HG03521 (cell line): ENCODE measurements around the gene SLC38A3.

ENCODE experiments used
- ATAC-seq: cut with Tn5 transposase; IDR thresholded peaks from one replicate; pipeline ENCODE4 v1.9.1; 2021; ENCODE audit warnings: mild to moderate bottlenecking, moderate library complexity; ENCODE audit not compliant: unreplicated experiment

The SLC38A3 gene

DNA sequence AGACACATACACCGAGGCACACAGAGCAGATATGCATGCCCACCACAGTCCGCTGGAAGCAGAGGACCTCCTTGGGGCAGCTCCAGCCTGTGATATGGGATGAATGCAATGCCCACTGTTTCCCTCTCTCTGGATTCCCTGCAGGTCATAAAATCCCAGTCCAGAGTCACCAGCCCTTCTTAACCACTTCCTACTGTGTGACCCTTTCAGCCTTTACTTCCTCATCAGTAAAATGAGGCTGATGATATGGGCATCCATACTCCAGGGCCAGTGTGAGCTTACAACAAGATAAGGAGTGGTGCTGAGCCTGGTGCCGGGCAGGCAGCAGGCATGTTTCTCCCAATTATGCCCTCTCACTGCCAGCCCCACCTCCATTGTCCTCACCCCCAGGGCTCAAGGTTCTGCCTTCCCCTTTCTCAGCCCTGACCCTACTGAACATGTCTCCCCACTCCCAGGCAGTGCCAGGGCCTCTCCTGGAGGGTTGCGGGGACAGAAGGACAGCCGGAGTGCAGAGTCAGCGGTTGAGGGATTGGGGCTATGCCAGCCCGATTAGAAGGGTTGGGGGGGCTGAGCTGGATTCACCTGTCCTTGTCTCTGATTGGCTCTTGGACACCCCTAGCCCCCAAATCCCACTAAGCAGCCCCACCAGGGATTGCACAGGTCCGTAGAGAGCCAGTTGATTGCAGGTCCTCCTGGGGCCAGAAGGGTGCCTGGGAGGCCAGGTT lies 14.0 kb upstream of the SLC38A3 start, which contains the start of gene GNAT1:
TSS of gene GNAT1 (plus strand) at position 675 of the 725 bp plus-strand sequence. CDS start 116 bp downstream, outside the sequence.
- ATAC-seq = no peak

DNA sequence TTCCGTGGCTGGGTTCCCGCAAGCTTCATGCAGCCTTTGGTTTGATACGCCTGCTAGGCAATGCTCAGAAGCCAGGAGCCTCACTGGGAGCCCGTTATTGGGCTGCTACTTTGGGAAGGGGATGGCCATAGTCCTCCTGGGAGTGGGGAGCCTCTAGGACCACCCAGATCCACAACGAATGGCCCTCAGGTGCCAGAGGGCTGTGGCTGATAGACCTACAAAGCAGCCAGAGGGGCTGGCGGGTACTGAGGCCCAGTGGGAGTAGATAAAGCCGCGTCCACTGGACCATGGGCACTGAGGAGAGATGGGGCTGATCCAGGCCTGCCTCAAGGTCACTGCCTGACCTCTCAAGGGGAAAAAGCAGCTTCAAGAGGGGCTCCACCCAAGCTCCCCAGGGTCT lies 12.9 kb upstream of the SLC38A3 start:
- ATAC-seq = no peak

DNA sequence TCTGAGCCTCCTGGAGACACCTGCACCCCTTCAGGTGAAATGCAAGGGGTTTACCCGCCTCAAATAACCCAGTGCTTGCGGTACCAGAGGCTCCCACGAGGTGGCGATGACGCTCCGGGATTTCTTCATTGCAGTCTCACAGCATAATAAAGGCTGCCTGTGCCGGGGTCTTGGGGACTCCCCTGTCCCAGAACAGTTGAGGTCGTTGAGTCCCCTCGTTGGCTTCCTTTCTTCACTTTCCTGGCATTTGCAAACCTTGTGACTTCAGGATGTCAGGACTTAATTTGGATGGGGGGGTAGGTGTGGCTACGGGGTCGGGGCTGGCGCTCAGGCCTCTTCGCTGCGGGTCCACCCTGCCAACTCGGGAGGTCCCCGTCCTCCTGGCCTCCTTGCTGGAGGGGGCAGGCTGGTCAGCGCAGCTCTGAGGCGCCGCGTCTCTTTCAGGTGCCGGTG lies 12.4 kb upstream of the SLC38A3 start:
- no peak for ATAC-seq

DNA sequence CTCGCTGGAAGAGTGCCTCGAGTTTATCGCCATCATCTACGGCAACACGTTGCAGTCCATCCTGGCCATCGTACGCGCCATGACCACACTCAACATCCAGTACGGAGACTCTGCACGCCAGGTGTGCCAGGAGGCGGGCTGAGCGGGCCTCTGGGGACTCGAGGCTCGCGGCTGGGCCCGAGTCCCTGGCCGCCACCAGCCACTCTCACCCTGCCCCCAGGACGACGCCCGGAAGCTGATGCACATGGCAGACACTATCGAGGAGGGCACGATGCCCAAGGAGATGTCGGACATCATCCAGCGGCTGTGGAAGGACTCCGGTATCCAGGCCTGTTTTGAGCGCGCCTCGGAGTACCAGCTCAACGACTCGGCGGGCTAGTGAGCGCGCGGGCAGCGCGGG lies 11.8 kb upstream of the SLC38A3 start:
- no peak for ATAC-seq

DNA sequence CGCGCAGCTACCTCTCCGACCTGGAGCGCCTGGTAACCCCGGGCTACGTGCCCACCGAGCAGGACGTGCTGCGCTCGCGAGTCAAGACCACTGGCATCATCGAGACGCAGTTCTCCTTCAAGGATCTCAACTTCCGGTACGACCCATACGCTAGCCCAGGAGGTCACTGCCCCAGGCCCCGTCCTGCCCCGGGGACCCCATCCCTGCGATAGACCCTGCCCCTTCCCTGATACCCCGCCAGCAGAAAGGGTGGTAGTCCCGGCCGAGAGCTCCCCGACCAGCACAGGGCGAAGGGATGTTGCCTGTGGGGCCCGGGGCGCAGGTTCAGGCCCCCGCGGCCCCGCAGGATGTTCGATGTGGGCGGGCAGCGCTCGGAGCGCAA lies 11.3 kb upstream of the SLC38A3 start:
- ATAC-seq = no peak

DNA sequence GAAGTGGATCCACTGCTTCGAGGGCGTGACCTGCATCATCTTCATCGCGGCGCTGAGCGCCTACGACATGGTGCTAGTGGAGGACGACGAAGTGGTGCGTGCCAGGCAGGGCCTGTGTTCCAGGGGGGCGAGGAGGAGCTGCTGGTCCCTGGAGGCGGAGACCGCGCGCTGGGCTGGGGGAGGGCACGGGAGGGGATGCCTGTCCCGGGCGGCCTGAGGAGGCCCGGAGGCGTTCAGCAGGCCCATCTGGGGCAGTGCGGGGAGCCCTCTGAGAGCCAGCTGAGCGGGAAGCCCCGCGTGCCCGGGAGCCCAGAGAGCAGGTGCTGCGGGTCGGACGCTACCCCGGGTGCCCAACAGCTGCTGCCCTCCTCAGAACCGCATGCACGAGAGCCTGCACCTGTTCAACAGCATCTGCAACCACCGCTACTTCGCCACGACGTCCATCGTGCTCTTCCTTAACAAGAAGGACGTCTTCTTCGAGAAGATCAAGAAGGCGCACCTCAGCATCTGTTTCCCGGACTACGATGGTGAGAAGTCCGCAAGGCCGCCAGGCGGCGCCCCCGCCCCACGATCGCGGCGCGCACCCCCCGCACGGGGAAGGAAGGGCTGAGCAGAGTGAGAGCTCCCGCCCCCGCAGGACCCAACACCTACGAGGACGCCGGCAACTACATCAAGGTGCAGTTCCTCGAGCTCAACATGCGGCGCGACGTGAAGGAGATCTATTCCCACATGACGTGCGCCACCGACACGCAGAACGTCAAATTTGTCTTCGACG lies 10.8 kb upstream of the SLC38A3 start:
- no peak for ATAC-seq

DNA sequence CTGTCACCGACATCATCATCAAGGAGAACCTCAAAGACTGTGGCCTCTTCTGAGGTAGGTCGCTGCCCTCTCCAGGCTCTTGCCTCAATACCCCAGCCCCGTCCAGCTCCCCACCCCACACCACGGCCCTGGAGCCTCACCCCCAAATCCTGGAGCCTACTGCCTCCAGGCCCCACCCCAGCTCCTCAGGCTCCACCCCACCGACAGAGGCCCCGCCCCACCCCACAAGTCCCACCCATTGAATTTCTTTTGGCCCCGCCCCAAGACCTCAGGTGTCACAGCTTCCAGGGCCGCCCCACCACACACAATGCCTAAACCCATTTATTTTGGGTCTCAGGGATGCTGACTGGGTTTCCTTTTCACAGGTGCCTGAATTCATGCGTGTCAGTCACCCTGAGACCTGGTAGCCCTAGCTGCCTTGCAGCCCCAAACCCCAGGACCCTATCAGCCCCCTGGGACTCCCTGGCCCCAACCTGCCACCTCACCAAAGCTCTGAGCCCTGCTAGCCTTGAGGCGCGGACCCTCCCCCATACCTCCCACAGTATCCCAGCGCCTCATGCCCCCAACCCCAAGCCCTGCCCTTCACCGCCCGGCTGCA lies 10.1 kb upstream of the SLC38A3 start:
- ATAC-seq = no peak

DNA sequence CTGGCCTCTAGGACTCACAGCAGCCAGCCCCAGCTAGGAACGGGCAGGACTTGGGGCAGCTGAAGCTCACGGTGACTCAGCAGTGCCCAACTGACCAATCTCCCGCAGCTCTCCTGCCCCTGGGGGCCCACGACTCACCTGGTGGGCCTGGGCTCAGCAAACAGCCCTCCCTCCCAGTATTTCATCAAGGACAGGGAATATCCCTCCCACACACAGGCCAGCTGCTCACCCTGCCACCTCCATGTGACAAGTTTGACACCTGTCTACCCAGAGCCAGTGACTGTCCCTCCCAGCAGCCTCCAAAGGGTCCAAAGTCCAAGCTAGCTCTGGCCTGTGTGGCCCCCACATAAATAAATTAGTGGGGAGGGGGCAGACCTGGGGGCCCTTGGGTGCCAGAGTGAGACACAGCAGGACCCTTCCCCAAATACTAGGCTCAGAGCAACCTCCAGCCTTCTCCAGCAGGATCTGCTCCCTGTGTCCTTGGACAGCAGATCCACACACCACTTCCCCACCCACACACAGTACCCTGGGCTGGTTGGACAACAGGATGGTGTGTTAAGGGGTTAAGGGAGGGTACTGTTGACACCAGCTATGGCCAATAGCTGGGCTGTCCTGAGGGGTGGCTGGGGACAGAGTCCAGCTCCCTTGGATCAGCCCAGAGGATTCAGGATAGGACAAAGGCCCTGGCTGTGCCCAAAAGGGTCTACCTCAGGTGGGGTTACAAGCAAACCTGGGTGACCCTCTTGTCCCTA lies 9.4 kb upstream of the SLC38A3 start:
- no peak for ATAC-seq

DNA sequence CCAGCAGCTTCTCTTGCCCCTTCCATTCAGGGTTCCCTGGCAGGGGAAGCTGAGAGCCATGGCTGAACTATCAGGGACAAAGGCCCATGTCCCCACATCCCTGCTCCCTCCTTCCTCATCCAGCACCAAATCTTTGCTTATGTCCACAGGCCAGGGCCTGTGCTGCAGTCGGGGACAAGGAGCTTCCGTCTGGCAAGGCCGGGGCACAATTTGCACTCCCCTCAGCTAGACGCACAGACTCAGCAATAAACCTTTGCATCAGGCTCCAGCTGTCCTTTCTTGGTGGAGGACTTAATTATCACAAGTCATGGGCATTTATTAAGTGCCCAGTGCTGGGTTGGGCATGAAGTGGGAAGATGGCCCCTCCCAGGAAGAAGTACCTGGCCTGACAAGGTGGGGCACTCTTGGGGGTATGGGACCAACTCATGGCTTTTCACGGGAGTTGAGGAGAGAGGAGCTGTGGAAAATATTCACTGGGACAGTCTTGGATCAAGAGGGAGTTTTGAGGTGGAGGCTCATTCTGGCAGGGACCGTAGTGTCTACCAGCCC lies 8.7 kb upstream of the SLC38A3 start:
- no peak for ATAC-seq

DNA sequence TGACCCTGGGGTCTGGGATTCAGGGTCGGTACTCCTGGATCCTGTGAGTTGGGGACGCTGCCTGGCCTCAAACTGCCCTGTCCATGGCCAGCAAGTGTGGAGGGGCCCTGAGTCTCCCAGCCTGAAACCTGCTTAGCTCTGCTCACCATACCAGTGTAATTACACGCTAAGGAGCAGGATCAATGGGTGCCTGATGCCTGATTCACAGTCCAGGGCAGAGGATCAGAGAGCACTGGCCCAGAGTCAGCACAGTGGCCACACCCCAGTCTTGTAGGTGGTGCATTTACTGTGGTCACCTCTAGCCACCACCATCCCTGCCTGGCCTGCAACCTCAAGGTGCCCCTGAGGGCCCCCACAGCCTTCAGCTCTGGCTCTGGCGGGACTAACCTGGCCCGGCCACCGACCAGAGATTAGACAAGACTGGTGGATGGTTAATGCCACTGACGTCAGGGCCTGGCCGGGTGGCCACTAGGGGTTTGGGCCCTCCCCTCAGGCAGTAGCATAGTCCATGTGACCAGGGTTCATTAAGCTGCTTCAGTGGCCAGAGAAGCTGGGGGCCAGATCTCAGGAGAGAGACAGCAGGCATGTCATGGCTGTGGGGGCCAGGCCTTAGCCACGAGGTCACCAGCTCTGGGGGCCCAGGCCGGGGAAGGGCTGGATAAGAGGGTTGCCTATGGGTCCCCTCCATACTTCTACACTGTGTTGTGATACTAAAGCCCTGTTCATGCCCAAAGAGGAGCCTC lies 3.3 kb upstream of the SLC38A3 start:
- no peak for ATAC-seq

DNA sequence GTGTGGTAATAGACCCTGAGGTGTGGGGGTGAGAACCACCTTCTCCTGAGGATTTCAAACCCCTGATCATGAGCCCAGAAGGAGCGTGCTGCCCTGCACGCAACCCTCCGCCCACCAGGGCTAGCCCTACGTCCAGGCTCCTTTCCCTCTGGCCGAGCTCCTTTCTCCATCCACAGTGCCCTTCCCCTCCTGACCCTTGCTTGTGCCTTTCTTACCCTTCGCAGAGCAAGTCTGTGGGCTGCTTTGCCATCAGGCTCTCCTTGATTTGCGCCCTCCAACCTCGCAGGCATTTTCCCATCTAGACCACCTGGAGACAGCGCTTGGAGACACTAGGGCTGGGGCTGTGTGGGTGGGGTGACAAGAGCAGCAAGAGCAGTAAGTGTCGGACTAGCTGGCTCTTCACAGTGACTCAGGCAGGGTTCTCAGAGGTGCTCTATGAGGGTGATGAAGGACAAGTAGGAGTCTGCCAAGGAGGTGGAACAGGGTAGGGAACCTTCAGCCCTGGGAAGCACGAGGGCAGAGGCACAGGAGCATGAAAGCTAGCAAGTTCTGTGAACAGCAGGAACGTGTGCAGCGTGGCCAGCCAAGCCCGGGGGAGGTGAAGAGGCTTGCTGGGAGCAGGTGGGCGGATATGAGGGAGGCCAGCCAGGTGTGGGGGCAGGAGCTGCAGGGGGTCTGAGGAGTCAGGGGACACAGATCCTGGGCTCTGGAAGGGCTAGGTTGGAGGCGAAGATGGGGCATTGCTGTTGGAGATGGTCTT lies 2.5 kb upstream of the SLC38A3 start:
- no peak for ATAC-seq

DNA sequence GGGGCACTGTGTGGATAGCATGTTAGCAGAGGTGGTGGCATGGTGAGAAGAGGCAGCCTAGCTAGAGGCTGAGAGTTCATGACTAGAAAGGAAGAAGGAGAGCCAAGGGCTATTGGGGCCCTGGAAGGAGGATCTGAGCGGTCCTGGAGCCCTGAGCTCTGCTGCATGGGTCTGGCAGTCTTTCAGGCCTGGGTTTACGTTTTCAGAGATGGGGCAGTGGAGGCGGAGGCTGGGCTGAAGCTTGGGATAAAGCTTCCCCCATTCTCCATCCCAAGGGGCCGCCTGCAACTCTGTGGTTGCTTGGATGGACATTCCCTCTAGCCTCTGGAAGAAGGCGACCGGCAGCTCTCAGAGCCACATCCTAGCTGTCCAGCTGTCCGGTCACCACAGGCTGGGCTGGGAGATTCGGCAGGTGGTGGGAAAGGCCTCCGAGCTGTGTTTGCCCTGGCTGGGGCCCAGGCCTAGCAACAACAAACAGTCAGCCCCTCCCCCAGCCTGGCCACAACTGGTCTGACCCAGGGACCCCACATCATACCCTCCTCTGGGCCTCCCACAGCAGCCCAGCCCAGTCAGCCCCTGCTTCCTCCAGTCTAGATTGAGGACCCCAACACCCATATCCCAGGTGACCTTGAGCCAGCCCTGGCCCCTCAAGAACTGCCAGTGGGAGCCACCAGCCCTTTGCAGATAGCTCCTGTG lies 1.8 kb upstream of the SLC38A3 start:
- ATAC-seq = no peak

DNA sequence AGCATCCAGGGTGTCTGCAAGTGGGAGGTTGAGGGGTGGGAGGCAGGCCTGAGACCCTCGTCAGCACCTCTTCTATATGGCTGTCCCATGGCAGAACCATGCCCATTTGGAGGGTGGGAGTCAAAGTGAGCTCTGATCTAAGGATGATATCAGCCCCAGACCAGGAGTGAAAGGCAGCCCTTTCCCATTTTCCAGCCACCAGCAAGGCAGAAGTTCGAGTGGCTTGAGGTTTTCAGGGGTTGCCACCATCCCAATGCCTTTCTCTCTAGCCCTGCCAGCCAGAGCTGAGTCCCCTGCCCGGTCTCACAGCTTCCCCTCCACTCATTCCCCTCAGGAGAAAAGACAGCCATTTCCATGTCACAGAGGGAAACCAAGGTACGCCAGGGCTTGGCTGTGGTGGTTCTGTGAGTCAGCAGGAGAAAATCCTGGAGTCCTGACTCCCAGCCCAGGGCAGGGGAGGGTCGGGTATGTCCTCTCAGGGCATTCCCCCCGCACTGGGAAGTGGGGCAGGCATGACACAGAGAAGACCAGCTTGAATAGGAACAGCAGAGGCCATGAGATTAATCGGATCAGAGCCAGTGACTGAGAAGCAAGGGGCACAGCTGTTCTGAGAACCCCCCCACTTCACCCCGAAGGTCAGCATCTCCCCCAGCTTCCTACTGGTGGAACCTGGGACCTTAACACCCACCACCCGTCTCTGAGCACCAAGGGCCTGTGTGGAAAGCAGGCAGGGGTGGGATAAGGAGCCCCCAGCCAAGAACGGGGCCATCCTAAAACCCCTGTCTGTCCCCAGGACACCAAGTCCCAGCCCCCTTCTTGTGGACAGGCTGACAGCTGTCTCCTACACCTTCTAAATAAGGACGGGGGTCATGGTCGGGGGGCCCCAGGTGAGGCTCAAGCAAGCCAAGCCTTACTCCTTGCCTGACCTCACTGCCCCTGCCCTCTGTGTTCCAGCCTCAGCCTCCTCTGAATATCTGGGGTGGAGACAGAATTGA lies 965 bp upstream of the SLC38A3 start:
- no peak for ATAC-seq

DNA sequence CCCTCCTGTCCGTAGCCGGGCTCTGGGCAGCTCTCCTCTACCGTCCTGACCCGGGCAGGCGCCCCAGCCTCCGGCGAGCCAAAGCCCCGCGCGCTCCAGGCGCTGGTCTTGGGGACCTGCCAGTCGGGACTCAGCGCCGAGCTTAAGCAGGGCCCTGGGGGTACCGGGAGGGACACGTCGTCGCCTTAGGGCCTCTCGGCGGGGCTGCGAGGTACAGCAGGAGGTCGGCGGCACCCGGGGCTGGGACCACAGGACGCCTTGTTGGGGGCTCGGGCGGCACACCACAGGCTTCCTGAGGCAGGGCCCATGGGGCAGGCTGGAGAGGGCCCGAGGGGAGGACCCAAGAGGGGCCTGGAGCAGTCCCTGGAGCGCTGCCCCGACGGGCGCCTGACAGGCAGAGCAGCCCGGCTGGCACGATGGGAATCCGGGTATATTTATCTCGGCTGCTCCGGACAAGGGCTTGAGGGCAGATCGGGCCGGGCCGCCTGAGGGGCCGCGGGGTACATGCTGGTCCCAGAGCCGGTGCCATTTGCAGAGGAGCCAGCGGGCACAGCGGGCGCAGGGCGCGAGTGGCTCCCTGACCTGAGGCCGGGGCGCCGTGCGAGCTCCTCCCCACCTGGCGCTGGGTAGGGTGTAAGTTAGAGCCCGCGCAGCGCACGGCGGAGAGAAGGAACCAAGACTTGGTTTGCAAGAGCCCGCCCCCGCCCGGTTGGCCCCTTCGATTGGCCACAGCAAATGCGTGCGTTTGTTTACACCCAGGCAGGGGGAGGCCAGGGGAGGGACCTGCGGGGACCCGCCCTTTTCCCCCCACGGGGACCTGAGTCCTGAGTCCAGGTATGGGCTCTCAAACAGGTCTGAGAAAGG lies 574 bp downstream of the SLC38A3 start:
- no peak for ATAC-seq

DNA sequence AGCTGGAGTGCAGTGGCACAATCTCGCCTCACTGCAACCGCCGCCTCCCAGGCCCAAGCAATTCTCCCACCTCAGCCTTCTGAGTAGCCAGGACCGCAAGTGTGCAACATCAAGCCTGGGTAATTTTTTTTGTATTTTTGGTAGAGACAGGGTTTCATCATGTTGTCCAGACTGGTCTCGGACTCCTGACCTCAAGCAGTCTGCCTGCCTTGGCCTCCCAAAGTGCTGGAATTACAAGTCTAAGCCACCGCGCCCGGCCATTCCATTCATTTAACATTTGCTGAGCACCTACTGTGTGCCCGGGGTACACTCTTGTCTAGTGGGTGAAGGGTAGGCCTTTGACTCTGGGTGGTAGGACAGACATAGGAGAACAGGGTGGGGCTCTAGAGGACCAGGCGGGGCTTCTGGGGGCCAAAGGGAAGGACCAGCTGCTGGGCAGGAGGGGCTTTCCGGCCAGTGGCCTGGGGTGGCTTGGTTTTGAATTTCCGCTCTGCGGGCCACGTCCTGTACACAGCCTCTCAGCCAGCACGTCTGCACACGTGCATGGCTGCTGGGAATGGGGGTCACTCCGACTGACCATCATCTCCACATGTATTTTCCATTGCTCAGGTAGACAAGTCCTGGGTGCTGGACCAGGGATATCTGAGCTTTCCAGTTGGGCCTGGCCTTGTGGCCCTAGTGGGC lies 2.4 kb downstream of the SLC38A3 start:
- no peak for ATAC-seq

DNA sequence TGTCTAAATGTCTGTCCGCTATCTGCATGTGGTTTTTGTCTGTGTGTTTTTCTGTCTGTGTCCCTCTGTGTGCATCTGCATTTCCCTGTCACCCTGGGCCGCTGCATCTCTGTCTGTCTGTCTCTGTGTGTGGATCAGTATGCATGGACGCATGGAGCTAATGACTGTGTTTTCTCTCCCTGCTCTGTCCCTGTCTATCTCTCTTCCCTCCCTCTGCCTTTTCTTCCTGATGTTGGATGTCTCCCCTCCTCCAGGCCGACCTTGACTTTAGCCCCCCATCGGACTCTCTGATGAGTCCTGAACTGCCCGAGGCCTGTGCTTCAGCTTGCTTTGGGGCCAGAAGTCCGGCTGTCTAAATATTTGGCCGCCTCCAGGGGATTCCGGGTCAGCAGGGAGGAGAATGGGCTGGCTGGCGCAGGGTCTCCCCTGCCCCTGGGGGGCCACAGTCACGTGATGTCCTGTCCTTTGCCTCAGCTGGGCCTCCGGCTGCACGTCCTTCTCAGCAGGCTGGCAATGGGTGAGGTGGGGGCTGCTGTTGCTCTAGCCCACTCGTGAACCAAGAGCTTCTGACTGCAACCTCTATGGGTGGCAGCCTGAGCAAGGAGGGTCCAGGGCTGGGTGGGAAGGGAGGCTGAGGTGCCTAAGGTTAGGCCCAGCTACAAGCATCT lies 3.7 kb downstream of the SLC38A3 start:
- no peak for ATAC-seq
